Stimulated activated naive CD8-positive, alpha-beta T cell treated with anti-CD3 and anti-CD28 coated beads, Interleukin-15, Interleukin-2, amounts not matched to agents 100 ng/mL and 50 ng/mL, for 24 hours (primary cell): Measurements from ENCODE around the gene RAB5B.

Experiments used
- H3K27ac Mint-ChIP-seq: one replicate; pipeline ENCODE4 v1.8.0; 2021; ENCODE audit warnings: mild to moderate bottlenecking, mixed read lengths
- H3K27me3 Mint-ChIP-seq: one replicate; pipeline ENCODE4 v1.8.0; 2021; ENCODE audit warnings: mixed read lengths
- H3K36me3 Mint-ChIP-seq: one replicate; pipeline ENCODE4 v1.8.0; 2021; ENCODE audit warnings: low read depth, mixed read lengths
- H3K4me1 Mint-ChIP-seq: one replicate; pipeline ENCODE4 v1.8.0; 2021; ENCODE audit warnings: low read depth, mixed read lengths
- H3K4me3 Mint-ChIP-seq: one replicate; pipeline ENCODE4 v1.8.0; 2021; ENCODE audit warnings: mild to moderate bottlenecking, mixed read lengths
- H3K9me3 Mint-ChIP-seq: one replicate; pipeline ENCODE4 v1.8.0; 2021; ENCODE audit warnings: mixed read lengths

Gene RAB5B

DNA sequence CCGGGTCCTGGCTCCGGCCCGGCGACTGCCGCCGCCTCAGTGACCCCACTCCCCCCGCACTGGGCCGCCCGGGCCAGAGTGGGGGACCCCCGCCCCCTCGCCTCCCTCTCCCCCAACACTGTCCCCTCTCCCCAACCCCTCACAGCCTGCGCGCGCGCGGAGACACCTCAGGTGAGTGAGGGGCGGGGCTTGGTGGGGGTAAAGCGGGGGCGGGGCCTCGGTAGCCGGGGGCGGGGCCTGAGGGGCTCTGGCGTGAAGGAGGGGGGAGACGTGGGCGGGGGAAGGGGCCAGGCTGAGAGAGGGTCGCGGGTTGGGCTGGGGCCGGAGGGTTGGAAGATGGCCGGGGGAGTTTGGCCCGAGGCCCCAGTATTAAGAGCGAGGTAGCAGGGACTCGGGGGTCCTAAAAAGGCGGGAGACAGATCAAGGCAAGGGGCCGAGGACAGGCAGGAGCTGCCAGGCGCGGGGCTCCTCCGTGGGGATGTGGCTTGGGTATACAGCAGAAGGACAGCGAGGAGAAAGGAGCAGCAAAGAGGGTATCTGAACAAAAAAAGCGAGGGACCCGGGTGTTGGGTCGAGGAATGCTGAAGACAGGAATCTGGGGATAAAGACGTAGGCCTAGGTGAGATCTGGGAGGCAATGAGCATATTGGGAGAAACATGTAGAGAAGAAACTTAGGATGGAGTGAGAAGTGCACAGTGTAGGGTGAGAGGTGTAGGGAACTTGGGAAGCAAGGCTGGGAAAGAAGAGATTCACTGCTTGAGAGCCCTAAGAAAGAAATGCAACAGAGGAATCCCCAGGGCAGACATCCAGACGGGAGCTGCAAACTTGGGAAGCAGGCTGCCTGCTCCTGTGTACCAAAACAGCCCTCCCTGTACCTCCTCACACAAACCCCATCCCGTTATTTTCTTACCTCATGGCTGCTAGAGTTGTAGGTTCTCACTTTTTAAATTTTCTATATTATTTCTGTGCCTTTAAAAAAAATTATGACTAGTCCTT lies 34.0 kb downstream of the RAB5B start:
- H3K9me3 Mint-ChIP-seq: no peaks in the 10 kb centered on the region

DNA sequence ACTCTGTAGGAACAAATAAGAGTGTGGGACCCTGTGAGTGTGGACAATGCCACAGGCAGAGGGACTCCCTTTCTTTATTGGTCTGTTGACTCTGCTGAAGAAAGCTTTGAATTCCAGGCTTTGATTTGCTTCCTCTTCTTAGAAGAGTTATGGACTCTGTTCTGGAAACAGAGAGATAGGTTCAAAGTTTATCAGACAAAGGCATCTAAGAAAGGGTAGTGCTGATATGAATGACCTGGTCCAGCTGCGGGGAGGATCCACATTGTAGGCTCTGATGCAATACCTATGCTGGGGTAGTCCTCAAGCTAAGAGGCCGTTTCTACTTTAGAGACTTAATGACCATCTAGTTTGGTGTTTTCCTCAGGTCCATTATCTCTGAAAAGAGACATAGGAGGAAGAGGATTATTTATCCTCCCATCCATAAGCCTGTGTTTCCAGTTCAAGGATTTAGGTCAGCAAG lies 36.3 kb downstream of the RAB5B start:
- no peak overlapping the region for H3K27ac Mint-ChIP-seq
- H3K36me3 Mint-ChIP-seq: peaks cover 9% of the 10 kb centered on the region
- no peaks in the 10 kb centered on the region for H3K9me3 Mint-ChIP-seq
- peaks cover 27% of the 10 kb centered on the region for H3K4me1 Mint-ChIP-seq
- H3K4me3 Mint-ChIP-seq: no peak overlapping the region
- H3K27me3 Mint-ChIP-seq: no peaks in the 10 kb centered on the region

More for the DNA sequence above, 34.0 kb downstream of the RAB5B start:
- peaks cover 20% of the 10 kb centered on the region for H3K4me1 Mint-ChIP-seq
- peak overlapping the region; percentile 83 for H3K4me3 Mint-ChIP-seq
- H3K36me3 Mint-ChIP-seq: peaks cover 3% of the 10 kb centered on the region
- H3K27me3 Mint-ChIP-seq: no peaks in the 10 kb centered on the region
- peak overlapping the region; percentile 91 for H3K27ac Mint-ChIP-seq

DNA sequence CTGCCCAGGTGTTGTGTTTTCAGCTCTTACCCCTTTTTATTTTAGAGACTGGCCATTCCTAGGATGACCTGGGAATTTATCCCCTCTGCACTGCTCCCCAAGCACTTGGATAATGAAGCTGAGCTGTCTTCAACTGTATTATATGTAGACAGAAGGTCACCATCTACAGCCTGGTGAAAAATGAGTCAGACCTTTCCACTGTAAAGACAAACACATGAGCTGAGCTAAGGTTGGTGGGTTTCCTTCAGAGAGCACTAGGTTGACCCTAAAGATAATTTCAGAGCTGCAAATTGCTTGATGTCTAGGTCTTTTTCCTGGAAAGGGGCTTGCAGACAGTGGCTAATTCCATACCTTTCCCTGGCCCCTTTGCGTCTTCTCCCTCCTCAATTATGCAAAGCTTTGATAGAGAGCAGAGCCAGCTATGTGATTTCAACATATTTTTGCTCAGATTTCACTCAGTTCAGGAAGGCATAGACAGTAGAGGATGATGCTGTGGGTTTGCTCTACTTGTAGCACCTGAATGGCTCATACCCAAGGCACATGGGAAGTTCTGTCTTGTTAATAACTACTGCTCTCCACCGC lies 37.7 kb downstream of the RAB5B start:
- peaks cover 5% of the 10 kb centered on the region for H3K36me3 Mint-ChIP-seq
- peaks cover 38% of the 10 kb centered on the region for H3K4me1 Mint-ChIP-seq
- no peaks in the 10 kb centered on the region for H3K9me3 Mint-ChIP-seq
- H3K4me3 Mint-ChIP-seq: no peak overlapping the region
- H3K27me3 Mint-ChIP-seq: no peaks in the 10 kb centered on the region
- H3K27ac Mint-ChIP-seq: no peak overlapping the region

DNA sequence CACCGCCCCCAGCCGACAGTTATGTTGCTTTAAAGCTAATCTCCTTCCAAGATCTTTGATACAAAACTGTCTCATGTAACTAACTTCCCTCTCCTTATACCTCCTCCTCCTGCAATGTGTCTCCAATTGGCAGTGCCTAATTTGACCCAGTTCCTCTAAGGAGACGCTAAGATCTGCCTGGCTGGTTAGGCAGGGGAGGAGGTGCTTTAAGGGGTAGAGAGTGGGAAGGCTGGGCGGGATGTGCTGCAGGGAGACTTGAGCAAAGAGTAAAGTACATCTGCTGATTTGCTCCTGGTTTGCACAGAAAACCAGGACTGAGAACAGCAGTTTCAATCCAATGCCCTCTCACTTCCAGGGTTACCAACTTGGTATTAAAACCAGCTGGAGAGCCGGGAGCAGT lies 39.6 kb downstream of the RAB5B start:
- H3K4me3 Mint-ChIP-seq: no peak overlapping the region
- H3K27ac Mint-ChIP-seq: no peak overlapping the region
- no peaks in the 10 kb centered on the region for H3K27me3 Mint-ChIP-seq
- peaks cover 28% of the 10 kb centered on the region for H3K4me1 Mint-ChIP-seq
- H3K9me3 Mint-ChIP-seq: no peaks in the 10 kb centered on the region
- H3K36me3 Mint-ChIP-seq: peaks cover 9% of the 10 kb centered on the region

DNA sequence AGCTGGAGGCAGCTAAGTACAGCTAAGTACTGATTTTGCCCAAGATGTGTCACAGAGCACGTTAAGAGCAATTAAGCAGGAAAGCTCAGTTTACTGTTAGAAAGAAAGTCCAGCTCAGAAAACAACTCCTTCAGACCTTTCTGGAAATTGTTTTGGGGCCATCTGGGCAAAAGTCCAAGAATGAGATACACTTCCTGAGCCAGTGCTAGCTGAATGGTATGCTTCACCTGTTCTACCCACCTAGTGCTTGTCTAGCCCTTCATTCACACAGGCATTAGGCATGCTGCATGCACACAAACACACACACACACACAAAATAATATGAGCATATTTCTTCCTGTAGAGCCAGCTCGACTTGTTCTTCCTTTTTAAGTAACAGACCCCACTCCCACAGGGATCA lies 40.3 kb downstream of the RAB5B start:
- H3K9me3 Mint-ChIP-seq: no peaks in the 10 kb centered on the region
- H3K36me3 Mint-ChIP-seq: peaks cover 9% of the 10 kb centered on the region
- H3K27ac Mint-ChIP-seq: no peak overlapping the region
- H3K27me3 Mint-ChIP-seq: no peaks in the 10 kb centered on the region
- peaks cover 29% of the 10 kb centered on the region for H3K4me1 Mint-ChIP-seq
- H3K4me3 Mint-ChIP-seq: no peak overlapping the region

DNA sequence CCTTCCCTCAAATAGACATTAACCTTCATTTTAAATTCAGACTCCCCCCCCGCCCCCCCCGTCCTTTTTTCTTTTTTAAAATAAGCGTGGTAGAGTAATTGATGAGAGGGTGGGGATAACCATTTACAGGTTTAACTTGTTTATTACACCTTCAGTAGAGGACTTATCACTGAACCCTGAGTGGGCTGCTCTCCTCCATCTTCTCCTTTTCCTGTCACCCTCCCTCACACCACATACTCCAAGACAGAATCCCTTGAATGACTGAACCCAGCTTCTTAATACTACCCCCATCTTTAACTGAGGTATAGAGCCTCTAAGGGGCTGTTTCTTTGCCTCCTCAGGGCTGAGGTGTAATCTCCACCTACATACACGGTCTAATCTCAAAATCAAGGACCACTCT lies 43.3 kb downstream of the RAB5B start:
- H3K27ac Mint-ChIP-seq: no peak overlapping the region
- H3K4me1 Mint-ChIP-seq: peaks cover 46% of the 10 kb centered on the region
- H3K27me3 Mint-ChIP-seq: no peaks in the 10 kb centered on the region
- H3K9me3 Mint-ChIP-seq: no peaks in the 10 kb centered on the region
- no peak overlapping the region for H3K4me3 Mint-ChIP-seq
- peaks cover 9% of the 10 kb centered on the region for H3K36me3 Mint-ChIP-seq

DNA sequence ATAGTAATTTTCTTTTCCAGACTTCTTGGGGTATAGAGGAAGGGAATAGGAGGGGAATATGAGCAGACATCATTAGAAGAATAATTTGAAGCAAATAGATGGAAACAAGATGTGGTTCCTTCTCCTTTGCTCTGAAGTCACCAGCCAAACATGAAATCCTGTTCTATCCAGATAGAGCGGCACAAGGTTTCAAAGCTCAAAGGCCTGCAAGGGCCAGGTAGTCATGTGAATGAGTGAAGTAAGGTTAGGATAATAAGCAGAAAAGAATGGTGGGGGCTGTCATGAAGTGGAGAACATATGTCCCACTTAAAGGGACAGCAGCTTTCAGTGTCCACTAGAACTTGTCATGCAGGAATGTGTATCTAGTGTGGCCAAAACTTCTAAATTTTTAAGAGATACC lies 44.5 kb downstream of the RAB5B start:
- H3K36me3 Mint-ChIP-seq: peaks cover 9% of the 10 kb centered on the region
- no peak overlapping the region for H3K27ac Mint-ChIP-seq
- no peaks in the 10 kb centered on the region for H3K9me3 Mint-ChIP-seq
- H3K4me1 Mint-ChIP-seq: peaks cover 52% of the 10 kb centered on the region
- no peak overlapping the region for H3K4me3 Mint-ChIP-seq
- H3K27me3 Mint-ChIP-seq: no peaks in the 10 kb centered on the region

DNA sequence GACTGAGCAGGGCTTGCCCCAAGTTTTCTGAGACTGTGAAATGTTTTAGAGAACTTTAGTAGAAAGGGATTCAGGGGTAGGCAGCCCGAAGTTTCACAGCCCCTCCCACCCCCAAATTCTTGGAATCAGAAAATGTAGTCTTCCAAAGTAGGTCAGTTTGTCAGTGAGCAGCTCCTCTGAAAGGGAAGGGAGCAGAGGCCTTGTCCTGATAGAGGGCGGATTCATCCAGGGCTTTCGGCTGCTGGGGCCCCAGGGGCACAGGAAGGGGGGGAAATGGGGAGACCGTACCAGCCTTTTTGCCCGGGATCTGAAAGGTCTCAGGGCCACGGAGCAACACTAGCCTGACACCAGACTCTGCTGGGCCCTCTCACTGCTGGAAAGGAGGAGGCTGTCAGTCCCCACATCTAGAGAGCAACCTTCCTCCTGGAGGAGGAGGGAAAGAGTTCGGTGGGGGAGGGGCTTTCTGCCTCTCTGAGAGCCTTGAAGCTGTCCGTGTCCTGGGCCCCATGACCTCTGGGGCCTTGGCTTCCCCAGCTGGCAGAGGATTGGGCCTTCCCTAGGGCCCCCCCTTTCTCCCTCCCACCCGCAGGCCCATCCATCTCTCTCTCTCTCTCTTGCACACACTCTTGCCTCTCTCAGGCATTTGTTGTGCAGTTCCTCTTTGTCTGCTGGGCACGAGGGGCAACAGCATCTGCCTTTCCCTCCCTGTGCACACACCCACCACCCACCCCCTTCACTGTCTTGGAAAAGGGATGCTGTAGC lies 46.7 kb downstream of the RAB5B start, which contains the start of gene IKZF4:
Gene IKZF4, plus strand, starts transcription at position 621 of the 762 bp plus-strand sequence. CDS start 451 bp downstream, outside the sequence.
- H3K4me1 Mint-ChIP-seq: peaks cover 47% of the 10 kb centered on the region
- peak within 1 kb of the TSS; percentile 92 for H3K27ac Mint-ChIP-seq
- H3K27me3 Mint-ChIP-seq: no peaks in the 10 kb centered on the region
- H3K4me3 Mint-ChIP-seq: peak within 1 kb of the TSS; percentile 92
- H3K36me3 Mint-ChIP-seq: peaks cover 11% of the 10 kb centered on the region
- no peaks in the 10 kb centered on the region for H3K9me3 Mint-ChIP-seq

DNA sequence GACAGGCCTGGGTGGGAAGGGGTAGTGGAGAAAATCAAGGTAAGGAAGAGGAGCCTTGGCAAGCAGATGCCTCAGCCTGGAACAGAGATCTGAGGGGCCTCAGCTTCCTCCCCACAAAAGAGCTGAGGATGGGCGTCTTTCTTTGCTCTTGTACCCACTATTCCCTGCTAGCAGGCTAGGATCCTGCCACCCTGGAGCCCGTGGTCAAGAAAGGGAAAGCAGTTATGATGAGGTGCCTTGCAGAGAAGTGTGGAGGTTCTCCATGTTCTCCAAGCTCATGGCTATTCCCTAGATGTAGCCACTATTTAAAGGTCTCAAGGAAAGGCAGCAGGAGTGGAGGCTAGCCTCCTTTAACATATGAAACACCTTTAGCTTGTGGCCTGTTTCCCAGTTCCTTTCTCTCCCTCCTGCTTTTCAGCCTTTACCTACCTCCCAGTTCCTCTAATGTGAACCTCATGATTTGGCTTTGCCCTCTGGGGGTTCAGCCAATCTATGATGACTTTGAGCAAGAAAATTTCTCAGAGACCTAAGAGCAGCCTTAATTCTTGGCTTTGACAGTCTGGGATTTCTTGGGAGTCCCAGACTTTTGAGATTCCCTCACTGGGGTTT lies 48.1 kb downstream of the RAB5B start:
- no peaks in the 10 kb centered on the region for H3K27me3 Mint-ChIP-seq
- H3K36me3 Mint-ChIP-seq: peaks cover 14% of the 10 kb centered on the region
- H3K27ac Mint-ChIP-seq: peak overlapping the region; percentile 92
- H3K4me1 Mint-ChIP-seq: peaks cover 40% of the 10 kb centered on the region
- peak overlapping the region; percentile 92 for H3K4me3 Mint-ChIP-seq
- H3K9me3 Mint-ChIP-seq: no peaks in the 10 kb centered on the region

DNA sequence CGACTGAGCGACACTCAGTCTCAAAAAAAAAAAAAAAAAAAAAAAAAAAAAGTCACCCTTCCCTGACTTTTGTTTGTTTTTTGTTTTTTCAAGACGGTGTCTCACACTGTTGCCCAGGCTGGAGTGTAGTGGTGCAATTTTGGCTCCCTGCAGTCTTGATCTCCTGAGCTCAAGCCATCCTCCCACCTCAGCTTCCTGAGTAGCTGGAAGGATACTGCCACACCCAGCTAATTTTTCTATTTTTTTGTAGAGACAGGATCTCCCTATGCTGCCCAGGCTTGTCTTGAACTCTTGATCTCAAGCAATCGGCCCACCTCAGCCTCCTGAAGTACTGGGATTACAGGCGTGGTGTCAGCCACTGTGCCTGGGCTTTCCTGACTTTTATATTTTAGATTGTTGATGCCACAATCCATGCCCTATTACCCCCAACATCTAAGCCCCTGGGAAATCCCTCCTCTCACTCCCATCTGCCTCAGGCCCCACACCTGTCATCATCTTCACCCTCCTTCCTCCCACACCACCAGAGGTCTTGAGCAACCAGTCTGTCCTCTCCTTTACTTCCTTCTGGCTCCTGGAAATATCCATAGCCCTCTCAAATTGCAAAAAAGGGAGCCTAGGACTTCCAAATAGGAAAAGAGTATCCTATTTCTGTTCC lies 54.8 kb downstream of the RAB5B start:
- peaks cover 53% of the 10 kb centered on the region for H3K4me1 Mint-ChIP-seq
- no peak overlapping the region for H3K4me3 Mint-ChIP-seq
- H3K27ac Mint-ChIP-seq: peak overlapping the region; percentile 45
- no peaks in the 10 kb centered on the region for H3K27me3 Mint-ChIP-seq
- no peaks in the 10 kb centered on the region for H3K9me3 Mint-ChIP-seq
- peaks cover 56% of the 10 kb centered on the region for H3K36me3 Mint-ChIP-seq

DNA sequence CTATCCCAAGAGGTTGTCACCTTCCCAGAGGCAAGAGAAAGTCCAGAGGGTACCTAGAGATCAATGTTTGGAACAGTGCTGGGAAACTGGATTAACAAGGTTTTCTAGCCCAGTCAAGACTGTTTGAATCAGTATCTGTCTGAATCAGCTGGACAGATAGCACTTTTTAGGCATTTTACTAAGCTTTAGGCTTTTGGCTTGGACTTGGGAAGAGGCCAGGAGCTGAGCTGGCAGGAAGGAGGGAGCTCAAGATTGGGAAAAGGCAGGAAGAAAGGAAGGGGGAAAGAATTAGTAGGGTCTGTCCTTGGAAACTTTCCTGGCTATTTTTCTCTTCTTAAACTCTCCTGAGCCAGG lies 55.3 kb downstream of the RAB5B start:
- H3K9me3 Mint-ChIP-seq: no peaks in the 10 kb centered on the region
- no peak overlapping the region for H3K4me3 Mint-ChIP-seq
- peak overlapping the region; percentile 45 for H3K27ac Mint-ChIP-seq
- peaks cover 55% of the 10 kb centered on the region for H3K4me1 Mint-ChIP-seq
- no peaks in the 10 kb centered on the region for H3K27me3 Mint-ChIP-seq
- H3K36me3 Mint-ChIP-seq: peaks cover 58% of the 10 kb centered on the region

DNA sequence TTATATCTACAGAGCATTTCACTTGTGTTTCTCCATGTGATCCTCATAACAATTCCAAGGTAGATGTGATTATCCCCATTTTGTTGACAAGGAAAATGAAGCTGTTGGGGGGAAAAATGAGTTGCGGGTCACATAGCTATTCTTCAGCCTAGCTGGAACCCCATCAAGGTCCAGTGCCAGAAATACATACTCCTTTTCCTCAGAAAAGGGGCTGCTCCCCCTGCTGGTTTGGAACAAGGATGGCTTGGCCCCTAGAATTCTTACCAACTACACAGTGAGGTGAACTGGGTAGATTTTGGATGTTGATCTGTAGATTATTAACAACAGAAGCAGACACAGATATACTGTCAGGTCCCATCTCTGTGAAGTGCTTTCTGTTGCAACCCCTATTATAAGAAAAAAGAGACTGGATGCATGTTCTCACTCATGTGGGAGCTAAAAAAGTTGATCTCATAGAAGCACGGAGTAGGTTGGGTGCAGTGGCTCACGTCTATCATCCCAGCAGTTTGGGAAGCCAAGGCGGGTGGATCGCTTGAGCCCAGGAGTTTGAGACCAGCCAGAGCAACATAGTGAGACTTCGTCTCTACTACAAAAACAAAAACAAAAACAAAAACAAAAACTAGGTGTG lies 55.9 kb downstream of the RAB5B start:
- Mint-ChIP-seq H3K27me3 (no peaks in the 10 kb centered on the region), H3K9me3 (no peaks in the 10 kb centered on the region), H3K4me1 (peaks cover 61% of the 10 kb centered on the region), H3K4me3 (no peak overlapping the region), H3K36me3 (peaks cover 64% of the 10 kb centered on the region), H3K27ac (peak overlapping the region; percentile 33)

DNA sequence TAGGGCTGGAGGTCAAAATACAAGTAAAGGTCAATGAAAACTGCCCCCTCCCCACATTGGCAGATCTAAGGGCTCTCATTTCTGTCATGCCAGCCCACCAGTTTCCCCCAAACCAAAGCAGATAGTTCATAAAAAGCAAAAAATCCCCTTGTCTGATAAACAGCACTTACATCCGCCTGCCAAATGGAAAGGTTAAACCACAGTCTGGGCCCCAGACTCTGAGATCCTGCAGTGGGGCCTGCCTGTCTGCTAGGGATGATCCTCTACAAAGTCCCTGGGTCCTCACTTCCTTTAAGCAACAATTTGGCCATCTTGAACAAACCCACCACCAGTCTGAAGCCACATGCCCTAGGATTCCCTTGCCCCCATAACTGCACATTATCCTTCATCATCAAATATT lies 58.1 kb downstream of the RAB5B start:
- Mint-ChIP-seq H3K4me3 (peak overlapping the region; percentile 70), H3K27ac (peak overlapping the region; percentile 89), H3K4me1 (peaks cover 81% of the 10 kb centered on the region), H3K36me3 (peaks cover 68% of the 10 kb centered on the region), H3K9me3 (no peaks in the 10 kb centered on the region), H3K27me3 (no peaks in the 10 kb centered on the region)
